K562 (cell line): ENCODE data around the gene P2RY13. TPM values are rescaled to one million over a fixed set of nuclear protein-coding genes. Genes with fewer than 3 reads are reported as not detected.
A peak's percentile ranks its signal among the peaks of the same experiment; 100 is the strongest.

ENCODE experiments used
- ATAC-seq: fragments of 200-7000 bp; cut with Tn5 transposase; 3 replicates; pipeline ENCODE4 v1.9.1; 2020; ENCODE audit warnings: moderate library complexity
- BruUV-seq: library from RNA; stranded (reverse); fragments of 400-500 nt; replicated peaks from 2 replicates; lab custom pipeline; 2021; lab: Mats Ljungman, UMichigan
- CTCF ChIA-PET: fragments of 300-600 bp; formaldehyde crosslinking; extraction: SDS; loops from one replicate; lab custom pipeline; 2021; ENCODE audit warnings: low intra/inter-chr PET ratio; lab: Yijun Ruan, JAX
- POLR2A ChIA-PET: fragments of 300-600, 350-650 bp; sonication (Branson Sonifier 250); formaldehyde crosslinking; extraction: SDS; loops from one replicate; lab custom pipeline; 2021; ENCODE audit warnings: antibody characterized with exemption, inconsistent platforms; lab: Yijun Ruan, JAX
- DNase-seq, 4 experiments: peaks; one replicate each; pipeline versions ENCODE4 v3.0.0 to v3.0.0-alpha.2; 2011 to 2018; ENCODE audit warnings: low spot score in 3 of 4, mixed read lengths in 3 of 4; ENCODE audit errors: extremely low read depth in 1 of 4
- FAIRE-seq: peaks from 2 replicates; lab custom pipeline; 2011; peaks lifted over from hg19 to GRCh38; lab: Jason Lieb, UNC
- H2AFZ ChIP-seq: 2 replicates; pipeline ENCODE4 v1.6.0; 2011; ENCODE audit warnings: low read depth, low read length, control low read depth, inconsistent platforms
- H3K27ac ChIP-seq: fragments of 200-600 bp; 3 replicates; pipeline ENCODE4 v1.8.0; 2011; ENCODE audit warnings: low read depth, mild to moderate bottlenecking, control low read depth, inconsistent platforms, low read length, moderate library complexity, mixed read lengths; ENCODE audit errors: extremely low read depth
- H3K27me3 ChIP-seq, 2 experiments: fragments of 300-600 bp in 1 of 2; 2 replicates in 1 of 2; 3 replicates in 1 of 2; pipeline versions ENCODE4 v1.6.0 to v1.8.0; 2011; ENCODE audit warnings: inconsistent platforms in 2 of 2, low read length in 2 of 2, mild to moderate bottlenecking in 1 of 2, mixed read lengths in 1 of 2, moderate library complexity in 1 of 2; ENCODE audit not compliant: control insufficient read depth in 2 of 2, insufficient read depth in 2 of 2
- H3K36me3 ChIP-seq: fragments of 300-600 bp; 3 replicates; pipeline ENCODE4 v1.8.0; 2011; ENCODE audit warnings: mild to moderate bottlenecking, low read length, inconsistent platforms; ENCODE audit not compliant: control insufficient read depth, insufficient read depth
- H3K4me1 ChIP-seq, 2 experiments: fragments of 200-600 bp in 1 of 2; replicated peaks in 1 of 2; 2 replicates in 1 of 2; 3 replicates in 1 of 2; pipeline versions ENCODE4 v1.5.1 to v1.8.0; 2011; ENCODE audit warnings: inconsistent platforms in 2 of 2, low read length in 2 of 2, mild to moderate bottlenecking in 1 of 2, mixed read lengths in 1 of 2, moderate library complexity in 1 of 2; ENCODE audit not compliant: control insufficient read depth in 2 of 2, insufficient read depth in 2 of 2
- H3K4me2 ChIP-seq: 2 replicates; pipeline ENCODE4 v1.6.1; 2011; ENCODE audit warnings: low read length, control low read depth, inconsistent platforms, mixed read lengths; ENCODE audit not compliant: insufficient read depth
- H3K4me3 ChIP-seq: fragments of 200-600 bp; sonication (generic), shearing (Covaris generic); 2 replicates; pipeline ENCODE4 v1.5.1; 2016; ENCODE audit warnings: control low read depth, inconsistent platforms
- H3K79me2 ChIP-seq: fragments of 200-600 bp; 3 replicates; pipeline ENCODE4 v1.8.0; 2011; ENCODE audit warnings: low read length, inconsistent platforms; ENCODE audit not compliant: control insufficient read depth, insufficient read depth
- H3K9ac ChIP-seq, 2 experiments: 2 replicates each; pipeline versions ENCODE4 v1.6.0 to v1.6.1; 2011; ENCODE audit warnings: low read depth in 2 of 2, low read length in 2 of 2, control low read depth in 1 of 2, inconsistent platforms in 1 of 2, mild to moderate bottlenecking in 1 of 2, mixed read lengths in 1 of 2; ENCODE audit not compliant: insufficient read depth in 1 of 2
- H3K9me1 ChIP-seq: one replicate; pipeline ENCODE4 v1.6.0; 2011; ENCODE audit warnings: inconsistent platforms, mild to moderate bottlenecking, low read length, moderate library complexity; ENCODE audit not compliant: control insufficient read depth, insufficient read depth
- H3K9me3 ChIP-seq: replicated peaks from 2 replicates; pipeline ENCODE4 v1.5.1; 2011; ENCODE audit warnings: low read depth, low read length, inconsistent platforms; ENCODE audit not compliant: control insufficient read depth, insufficient read depth
- H4K20me1 ChIP-seq: replicated peaks from 2 replicates; pipeline ENCODE4 v1.6.1; 2011; ENCODE audit warnings: low read length, inconsistent platforms, mixed read lengths; ENCODE audit not compliant: control insufficient read depth, insufficient read depth
- BHLHE40 ChIP-seq: IDR thresholded peaks from 2 replicates; pipeline ENCODE4 v1.6.1; 2011; ENCODE audit warnings: low read length, improper control_type of control experiment
- JUNB ChIP-seq: fragments of 450-650 bp; formaldehyde crosslinking; conservative IDR thresholded peaks from 2 replicates; pipeline ENCODE4 v1.4.0; 2020; ENCODE audit warnings: mild to moderate bottlenecking
- MEF2A ChIP-seq: IDR thresholded peaks from 2 replicates; pipeline ENCODE4 v1.6.1; 2011; ENCODE audit warnings: low read depth, mild to moderate bottlenecking, low read length, moderate library complexity; ENCODE audit not compliant: control insufficient read depth
- POLR3G ChIP-seq: IDR thresholded peaks from 2 replicates; pipeline ENCODE4 v1.6.1; 2011; ENCODE audit not compliant: insufficient read length, insufficient replicate concordance; ENCODE audit errors: extremely low read depth
- PTTG1 ChIP-seq: fragments of 450-650 bp; IDR thresholded peaks from 2 replicates; pipeline ENCODE4 v1.6.1; 2016; ENCODE audit warnings: low read depth, mild to moderate bottlenecking, missing genetic modification characterization, missing compliant biosample characterization
- SAP30 ChIP-seq: fragments of 200-600 bp; sonication (generic); IDR thresholded peaks from 2 replicates; pipeline ENCODE4 v1.6.1; 2012; ENCODE audit warnings: borderline replicate concordance, low read depth, mild to moderate bottlenecking, moderate library complexity, low read length, control low read depth, inconsistent platforms; ENCODE audit not compliant: insufficient read depth, poor library complexity, severe bottlenecking
- SMARCC2 ChIP-seq: fragments of 450-650 bp; IDR thresholded peaks from 2 replicates; pipeline ENCODE4 v1.6.1; 2017; ENCODE audit warnings: antibody characterized with exemption, moderate library complexity, mild to moderate bottlenecking, low read depth
- SPI1 ChIP-seq: IDR thresholded peaks from 2 replicates; pipeline ENCODE4 v1.6.1; 2011; ENCODE audit warnings: low read depth, low read length, control low read depth, borderline replicate concordance
- SREBF2 ChIP-seq: sonication (generic); formaldehyde crosslinking; IDR thresholded peaks from 2 replicates; pipeline ENCODE4 v1.4.0; 2020; ENCODE audit warnings: mild to moderate bottlenecking, missing genetic modification reagents
- TAF15 ChIP-seq: fragments of 200-400 bp; formaldehyde crosslinking; IDR thresholded peaks from 2 replicates; pipeline ENCODE4 v1.6.1; 2017; ENCODE audit warnings: mild to moderate bottlenecking, low read depth, low read length, moderate library complexity
- TCFL5 ChIP-seq: fragments of 250-450 bp; sonication (Bioruptor Pico); conservative IDR thresholded peaks from 2 replicates; pipeline ENCODE4 v1.6.1; 2021; ENCODE audit warnings: mild to moderate bottlenecking, moderate library complexity, matching md5 sums
- YY1 ChIP-seq, 3 experiments: IDR thresholded peaks; 2 replicates each; pipeline ENCODE4 v1.6.1; 2011; ENCODE audit warnings: low read length in 2 of 3, mild to moderate bottlenecking in 2 of 3, moderate library complexity in 2 of 3, borderline replicate concordance in 1 of 3, control low read depth in 1 of 3, low read depth in 1 of 3; ENCODE audit not compliant: insufficient read depth in 3 of 3, insufficient replicate concordance in 2 of 3, control insufficient read depth in 1 of 3, insufficient read length in 1 of 3; ENCODE audit errors: extremely low read depth in 1 of 3
- ZNF232 ChIP-seq: sonication (generic); formaldehyde crosslinking; IDR thresholded peaks from 2 replicates; pipeline ENCODE4 v1.8.0; 2022; ENCODE audit warnings: mild to moderate bottlenecking, missing genetic modification reagents
- ZNF436 ChIP-seq: fragments of 250-450, 450-650 bp; sonication (Bioruptor Pico); formaldehyde crosslinking; IDR thresholded peaks from 2 replicates; pipeline ENCODE4 v1.7.0; 2020; ENCODE audit warnings: mild to moderate bottlenecking
- ZNF655 ChIP-seq: fragments of 250-450 bp; sonication (Bioruptor Pico); IDR thresholded peaks from 2 replicates; pipeline ENCODE4 v1.5.0; 2021
- WGBS: fragments of 100-300 bp; shearing (Covaris generic); methylation state at CpG from one replicate; pipeline ENCODE4 v1.1.6; 2016; ENCODE audit warnings: low coverage, mixed read lengths; ENCODE audit not compliant: insufficient coverage; ENCODE audit errors: missing lambda C conversion rate; 5-methylcytosine and 5-hydroxymethylcytosine counted together
- in situ Hi-C: fragments of 300-500 bp; cut with MboI; formaldehyde crosslinking; loops from 4 replicates; pipeline ENCODE4 v1.15.0; 2018; ENCODE audit warnings: inconsistent platforms, mixed read lengths
- intact Hi-C: fragments of 100-400 bp; cut with micrococcal nuclease; formaldehyde crosslinking; loops from 2 replicates; pipeline ENCODE4 v1.14.2; 2022
- polyA plus RNA-seq, 8 experiments: library from polyadenylated mRNA; depleted of rRNA in 4 of 8; stranded (reverse) in 5 of 8; unstranded in 3 of 8; fragments of >200 nt; fragmentation: Nextera tagmentation in 2 of 8; fragmentation: Illumina TruSeq in 1 of 8; extraction: Ambion mirVana in 2 of 8; extraction: Trizol in 1 of 8; gene quantifications; 2 replicates each; pipeline versions ENCODE4 v1.2.1 to v1.2.3, GENCODE V29; 2011 to 2014; ENCODE audit warnings: inconsistent platforms in 1 of 8, missing spikeins in 1 of 8
- total RNA-seq, 7 experiments: library from RNA; depleted of rRNA in 6 of 7; stranded (reverse); fragments of >200 nt in 6 of 7; fragmentation: Illumina TruSeq in 2 of 7; extraction: Trizol in 2 of 7; gene quantifications; 2 replicates each; pipeline versions ENCODE4 v1.2.1 to v1.2.3, GENCODE V29; 2011 to 2021; ENCODE audit warnings: low replicate concordance in 1 of 7

Gene P2RY13
- total and polyA plus RNA-seq, 9 of the 15 experiments (the other 6 are each of a cell fraction or from before 2014, with no cell fraction given) = not detected

GRCh38 chr3:151347432-151347831 lies 18.1 kb upstream of the P2RY13 start:
- ChIA-PET POLR2A (no interaction called here), CTCF (no interaction called here)
- H4K20me1 ChIP-seq = no peaks in the 10 kb centered on the region
- no peak overlapping the region for H3K4me2 ChIP-seq
- DNase-seq (no peak), FAIRE-seq (no peak), ATAC-seq (no peak)
- H3K9me1 ChIP-seq = no peaks in the 10 kb centered on the region
- H3K79me2 ChIP-seq = no peaks in the 10 kb centered on the region
- 0% methylated on average over 6 of the region's 6 CpGs for WGBS
- no peak overlapping the region for H3K27ac ChIP-seq
- H3K36me3 ChIP-seq = no peaks in the 10 kb centered on the region
- H3K27me3 ChIP-seq = peaks cover 0 to 5% of the 10 kb centered on the region in 2 experiments; a peak in 2 of 5 replicates
- in situ Hi-C loops (no loop called here), intact Hi-C loops (no loop called here)
- TF ChIP-seq SPI1 (0 out of 2 replicates have a peak, but pooled peaks have one; percentile 31), ZNF655 (CRISPR knock-in tag) (no peak), SAP30 (no peak)
- H2AFZ ChIP-seq = no peak overlapping the region
- H3K9me3 ChIP-seq = no peaks in the 10 kb centered on the region
- H3K9ac ChIP-seq = no peak overlapping the region
- BruUV-seq = no TSS peak
- H3K4me3 ChIP-seq = no peak overlapping the region
- no peaks in the 10 kb centered on the region for H3K4me1 ChIP-seq

GRCh38 chr3:151346292-151346691 lies 16.9 kb upstream of the P2RY13 start:
- DNase-seq (no peak), ATAC-seq (no peak), FAIRE-seq (no peak)
- Histone ChIP-seq H3K27ac (no peak overlapping the region), H3K4me2 (no peak overlapping the region), H3K79me2 (no peaks in the 10 kb centered on the region), H3K4me1 (no peaks in the 10 kb centered on the region), H3K27me3 (peaks cover 0 to 5% of the 10 kb centered on the region in 2 experiments; a peak in 2 of 5 replicates), H3K36me3 (no peaks in the 10 kb centered on the region), H3K9me1 (no peaks in the 10 kb centered on the region), H4K20me1 (no peaks in the 10 kb centered on the region), H3K9me3 (no peaks in the 10 kb centered on the region), H3K9ac (no peak overlapping the region), H2AFZ (no peak overlapping the region), H3K4me3 (no peak overlapping the region)
- in situ Hi-C loops = no loop called here
- BruUV-seq = no TSS peak
- POLR2A ChIA-PET = interaction anchor here (0.5 kb wide), 1 partner anchor 1750 kb away, joined by 3 read pairs; no protein-coding TSS in a partner anchor
- CTCF ChIA-PET = no interaction called here
- intact Hi-C loops = no loop called here
- WGBS = 0% methylated on average over 3 of the region's 3 CpGs
- TF ChIP-seq MEF2A (no peak), TAF15 (no peak), SMARCC2 (no peak), TCFL5 (CRISPR knock-in tag) (no peak), SREBF2 (no peak), YY1 (IDR thresholded peaks at IDR 0.05; ENCODE audit: borderline replicate concordance in 1 of 3, control insufficient read depth in 1 of 3, extremely low read depth in 1 of 3, insufficient read depth in 3 of 3, insufficient read length in 1 of 3, insufficient replicate concordance in 2 of 3, low read depth in 1 of 3, low read length in 2 of 3) (no peak), POLR3G (no peak), BHLHE40 (no peak), ZNF436 (CRISPR knock-in tag) (no peak), JUNB (no peak), PTTG1 (tag) (no peak), ZNF232 (CRISPR knock-in tag) (no peak)
